ENCODE results near the gene FYB1.

DNA sequence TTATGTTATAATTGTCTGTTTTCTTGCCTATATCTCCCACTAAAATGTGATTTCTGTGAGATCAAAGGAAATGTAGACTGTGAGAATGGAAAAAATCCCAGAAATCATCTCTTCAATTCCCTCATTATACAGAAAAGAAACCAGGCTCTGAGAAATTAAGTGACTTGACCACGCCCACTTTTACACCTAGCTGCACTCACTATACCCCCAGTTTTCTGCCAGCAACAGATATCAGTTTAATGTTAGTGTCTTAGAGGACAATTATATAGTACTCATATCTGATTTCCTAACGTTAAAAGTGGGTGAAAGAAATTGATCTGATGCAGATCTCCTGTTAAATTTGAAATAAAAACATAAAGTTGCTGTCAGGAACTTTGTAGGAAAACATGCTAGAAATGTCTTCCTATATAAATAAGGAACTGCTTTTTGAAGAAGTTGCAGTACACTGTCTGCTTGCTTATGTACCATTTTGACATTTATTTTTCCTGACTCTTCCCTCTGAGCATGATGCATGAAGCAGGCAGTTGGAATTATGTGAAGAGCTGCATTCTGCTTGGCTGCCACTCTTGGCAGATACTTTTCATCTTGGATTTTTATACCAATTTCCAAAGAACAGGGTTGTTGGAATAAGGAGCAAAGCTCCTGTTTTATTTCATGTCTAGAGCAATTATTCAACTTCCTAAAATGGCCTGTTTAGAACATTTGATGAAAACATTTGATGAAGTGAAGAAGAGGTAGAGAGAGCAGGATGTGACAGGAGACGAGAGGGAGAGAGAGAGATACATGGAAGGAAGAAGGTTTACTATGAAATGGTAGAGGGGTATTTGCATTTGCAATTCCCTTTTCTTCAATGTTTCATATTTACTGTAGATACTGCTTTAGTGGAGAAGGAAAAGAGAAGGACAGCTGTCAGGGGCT is 87.9 kb downstream of the FYB1 start:
- TF ChIP-seq, protein P1, sequence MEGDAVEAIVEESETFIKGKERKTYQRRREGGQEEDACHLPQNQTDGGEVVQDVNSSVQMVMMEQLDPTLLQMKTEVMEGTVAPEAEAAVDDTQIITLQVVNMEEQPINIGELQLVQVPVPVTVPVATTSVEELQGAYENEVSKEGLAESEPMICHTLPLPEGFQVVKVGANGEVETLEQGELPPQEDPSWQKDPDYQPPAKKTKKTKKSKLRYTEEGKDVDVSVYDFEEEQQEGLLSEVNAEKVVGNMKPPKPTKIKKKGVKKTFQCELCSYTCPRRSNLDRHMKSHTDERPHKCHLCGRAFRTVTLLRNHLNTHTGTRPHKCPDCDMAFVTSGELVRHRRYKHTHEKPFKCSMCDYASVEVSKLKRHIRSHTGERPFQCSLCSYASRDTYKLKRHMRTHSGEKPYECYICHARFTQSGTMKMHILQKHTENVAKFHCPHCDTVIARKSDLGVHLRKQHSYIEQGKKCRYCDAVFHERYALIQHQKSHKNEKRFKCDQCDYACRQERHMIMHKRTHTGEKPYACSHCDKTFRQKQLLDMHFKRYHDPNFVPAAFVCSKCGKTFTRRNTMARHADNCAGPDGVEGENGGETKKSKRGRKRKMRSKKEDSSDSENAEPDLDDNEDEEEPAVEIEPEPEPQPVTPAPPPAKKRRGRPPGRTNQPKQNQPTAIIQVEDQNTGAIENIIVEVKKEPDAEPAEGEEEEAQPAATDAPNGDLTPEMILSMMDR (conservative IDR thresholded peaks at IDR 0.05; ENCODE audit: low read depth, low read length): no peak
- no peak for TF ChIP-seq EZH2 (IDR thresholded peaks at IDR 0.05; ENCODE audit: borderline replicate concordance, low read depth, low read length, poor library complexity, severe bottlenecking)

Measured in A673 (cell line).